Common myeloid progenitor, CD34-positive (primary cell): ENCODE results near the gene DRC3.

Experiments
- CTCF ChIA-PET: fragments of 350-600 bp; sonication (Branson Sonifier 250); formaldehyde crosslinking; loops from one replicate; lab custom pipeline; 2021; ENCODE audit warnings: antibody characterized with exemption; lab: Charles Lee
- POLR2A ChIA-PET: fragments of 350-600 bp; sonication (Branson Sonifier 250); formaldehyde crosslinking; loops from one replicate; lab custom pipeline; 2021; ENCODE audit warnings: antibody characterized with exemption; lab: Charles Lee
- DNase-seq, 3 donors: peaks; one replicate each; pipeline versions ENCODE4 v3.0.0 to v3.0.0-alpha.2; 2013
- H3K27ac ChIP-seq, 2 experiments: 1 replicate in 1 of 2; 2 replicates in 1 of 2; pipeline ENCODE4 v1.7.0; 2013; ENCODE audit warnings: inconsistent platforms in 2 of 2, low read length in 2 of 2, mild to moderate bottlenecking in 2 of 2, low read depth in 1 of 2, moderate library complexity in 1 of 2; ENCODE audit not compliant: severe bottlenecking in 2 of 2, insufficient read depth in 1 of 2, poor library complexity in 1 of 2
- H3K27me3 ChIP-seq, 5 experiments: replicated peaks in 2 of 5; 1 replicate in 3 of 5; 2 replicates in 2 of 5; pipeline versions ENCODE4 v1.6.1 to v1.7.0; 2013; ENCODE audit warnings: low read length in 4 of 5, mild to moderate bottlenecking in 2 of 5, moderate library complexity in 2 of 5, inconsistent platforms in 1 of 5; ENCODE audit not compliant: insufficient read depth in 5 of 5, control insufficient read depth in 4 of 5
- H3K36me3 ChIP-seq, 4 experiments: 1 replicate in 2 of 4; 2 replicates in 2 of 4; pipeline versions ENCODE4 v1.6.1 to v1.7.0; 2013; ENCODE audit warnings: low read length in 3 of 4, control low read depth in 1 of 4, mild to moderate bottlenecking in 1 of 4; ENCODE audit not compliant: control insufficient read depth in 4 of 4, insufficient read depth in 4 of 4
- H3K4me1 ChIP-seq, 4 experiments: 1 replicate in 3 of 4; 2 replicates in 1 of 4; pipeline versions ENCODE4 v1.6.1 to v1.7.1; 2013; ENCODE audit warnings: low read length in 3 of 4, mild to moderate bottlenecking in 3 of 4, control low read depth in 1 of 4, inconsistent platforms in 1 of 4, moderate library complexity in 1 of 4; ENCODE audit not compliant: control insufficient read depth in 4 of 4, insufficient read depth in 4 of 4; ENCODE audit errors: control extremely low read depth in 1 of 4
- H3K4me3 ChIP-seq, 7 experiments: 1 replicate in 4 of 7; 2 replicates in 3 of 7; pipeline versions ENCODE4 v1.5.1 to v1.7.0; 2013; ENCODE audit warnings: mild to moderate bottlenecking in 7 of 7, low read length in 6 of 7, moderate library complexity in 6 of 7, inconsistent platforms in 2 of 7, low read depth in 2 of 7, control low read depth in 1 of 7; ENCODE audit not compliant: insufficient read depth in 4 of 7, control insufficient read depth in 1 of 7; ENCODE audit errors: extremely low read depth in 1 of 7
- H3K9me3 ChIP-seq, 5 experiments: 1 replicate in 4 of 5; 2 replicates in 1 of 5; pipeline versions ENCODE4 v1.6.1 to v1.7.1; 2013; ENCODE audit warnings: low read length in 4 of 5, mild to moderate bottlenecking in 2 of 5, inconsistent platforms in 1 of 5, low read depth in 1 of 5, moderate library complexity in 1 of 5; ENCODE audit not compliant: control insufficient read depth in 4 of 5, insufficient read depth in 2 of 5; ENCODE audit errors: control extremely low read depth in 1 of 5
- WGBS: methylation state at CpG from one replicate; pipeline ENCODE4 v1.1.5; 2013; ENCODE audit not compliant: insufficient coverage; 5-methylcytosine and 5-hydroxymethylcytosine counted together

DRC3 gene

DNA sequence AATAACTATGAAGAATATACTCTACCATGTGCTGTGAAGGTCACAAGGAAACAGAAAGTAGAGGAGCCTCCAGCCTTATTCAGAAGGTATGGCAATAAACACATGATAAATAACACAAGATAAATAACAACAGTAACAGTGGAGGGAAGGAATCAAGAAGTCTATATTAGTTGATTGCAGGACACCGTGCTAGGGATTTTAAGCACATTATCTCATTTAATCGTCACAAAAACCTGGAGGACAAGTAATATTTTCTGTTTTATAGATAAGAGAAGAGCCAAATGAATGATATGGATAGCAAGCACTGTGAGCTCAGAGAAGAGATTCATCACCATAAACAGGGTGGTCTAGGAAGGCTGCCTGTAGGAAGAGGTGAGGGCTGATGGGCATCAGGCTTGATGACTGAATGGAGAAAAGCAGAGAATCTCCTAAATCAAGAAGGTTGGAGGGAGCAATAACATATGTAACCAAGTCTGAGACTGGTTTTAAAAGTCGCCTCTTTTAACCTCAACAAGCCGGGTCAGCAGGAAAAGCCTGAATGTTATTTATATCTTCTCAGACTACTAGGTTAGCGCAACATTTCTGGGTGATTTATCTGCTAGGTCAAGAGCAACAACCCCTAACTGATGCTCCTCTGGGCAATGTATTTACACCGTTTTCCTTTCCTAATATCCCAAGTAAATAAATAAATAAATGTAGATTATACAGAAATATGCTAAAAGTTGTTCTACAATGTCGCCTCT is 8.8 kb upstream of the DRC3 start:
- Histone ChIP-seq H3K4me1 (peaks cover 0 to 15% (median 3%) of the 10 kb centered on the region in 4 experiments), H3K36me3 (no peaks in the 10 kb centered on the region), H3K27me3 (no peaks in the 10 kb centered on the region), H3K4me3 (no peak overlapping the region), H3K27ac (no peak overlapping the region), H3K9me3 (no peaks in the 10 kb centered on the region)
- DNase-seq = no peak
- CTCF ChIA-PET = no interaction called here
- WGBS = 8% methylated on average over 2 of the region's 7 CpGs
- POLR2A ChIA-PET = no interaction called here

DNA sequence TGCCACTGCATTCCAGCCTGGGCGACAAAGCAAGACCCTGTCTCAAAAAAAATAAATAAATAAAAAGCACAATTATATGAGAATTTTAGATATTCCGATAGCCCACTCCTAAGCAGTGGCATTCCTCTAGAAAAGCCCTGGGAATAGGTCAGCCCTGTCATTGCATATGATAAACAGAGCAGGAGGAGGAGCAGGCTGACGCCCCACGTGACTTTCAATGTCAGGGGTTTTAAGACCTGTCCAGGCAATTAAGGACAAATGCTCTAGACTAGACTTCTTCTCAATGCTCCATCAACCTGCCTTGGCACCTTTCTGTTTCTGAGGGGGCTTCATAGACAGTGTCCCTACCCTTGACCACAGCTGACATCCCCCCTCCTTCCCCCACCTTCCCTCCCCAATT is 8.0 kb upstream of the DRC3 start:
- ChIA-PET CTCF (interaction anchor here (1.7 kb wide), 1 partner anchor 18 kb away, joined by 4 read pairs; no protein-coding TSS in a partner anchor), POLR2A (no interaction called here)
- WGBS = 100% methylated on average over 1 of the region's 4 CpGs

DNA sequence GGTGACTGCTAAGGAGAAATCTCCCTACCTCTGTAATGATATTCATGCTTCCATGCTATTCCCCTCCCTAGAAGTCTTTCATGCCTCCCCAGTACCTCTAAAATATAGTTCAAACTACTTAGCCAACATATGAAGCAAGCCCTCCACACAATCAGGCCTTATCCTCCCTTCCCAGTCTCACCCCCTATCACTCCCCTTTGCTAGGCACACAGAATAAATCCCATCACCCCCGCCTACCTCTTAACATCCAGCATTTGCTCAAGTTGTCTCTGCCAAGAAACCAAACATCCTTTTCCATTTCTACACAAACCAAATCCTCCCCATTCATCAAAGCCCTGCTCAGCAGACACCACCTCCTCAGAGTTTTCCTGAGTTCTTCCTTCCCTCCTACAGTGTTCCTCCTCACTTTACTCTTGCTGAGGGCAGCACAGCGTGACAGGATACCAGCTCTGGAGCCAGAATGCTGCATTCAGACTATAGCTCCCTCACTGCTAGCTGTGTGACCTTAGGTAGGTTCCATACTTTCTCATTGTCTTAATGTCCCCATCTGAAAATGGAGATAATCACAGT is 7.4 kb upstream of the DRC3 start:
- Histone ChIP-seq H3K36me3 (no peaks in the 10 kb centered on the region), H3K27me3 (no peaks in the 10 kb centered on the region), H3K4me3 (no peak overlapping the region), H3K9me3 (no peaks in the 10 kb centered on the region), H3K27ac (no peak overlapping the region), H3K4me1 (peaks cover 0 to 5% (median 3%) of the 10 kb centered on the region in 4 experiments)
- 83% methylated on average over 2 of the region's 2 CpGs for WGBS
- CTCF ChIA-PET = interaction anchor here (1.0 to 1.7 kb wide), 3 partner anchors 14 to 30 kb away, joined by 3 to 4 read pairs (median 3); no protein-coding TSS in a partner anchor
- no peak for DNase-seq
- POLR2A ChIA-PET = no interaction called here

More for the DNA sequence above, 8.0 kb upstream of the DRC3 start:
- H3K4me3 ChIP-seq = no peak overlapping the region
- peaks cover 0 to 9% (median 3%) of the 10 kb centered on the region in 4 experiments for H3K4me1 ChIP-seq
- H3K27me3 ChIP-seq = no peaks in the 10 kb centered on the region
- no peaks in the 10 kb centered on the region for H3K36me3 ChIP-seq
- no peaks in the 10 kb centered on the region for H3K9me3 ChIP-seq
- H3K27ac ChIP-seq = no peak overlapping the region
- DNase-seq = no peak

GRCh38 chr17:17966399-17966798 is 6.3 kb upstream of the DRC3 start:
- H3K9me3 ChIP-seq = no peaks in the 10 kb centered on the region
- no peak overlapping the region for H3K27ac ChIP-seq
- peaks cover 6 to 12% (median 7%) of the 10 kb centered on the region in 4 experiments for H3K4me1 ChIP-seq
- no peak overlapping the region for H3K4me3 ChIP-seq
- 100% methylated on average over 2 of the region's 3 CpGs for WGBS
- no peaks in the 10 kb centered on the region for H3K27me3 ChIP-seq
- ChIA-PET POLR2A (no interaction called here), CTCF (interaction anchor here (1.0 to 1.7 kb wide), 3 partner anchors 13 to 32 kb away, joined by 3 to 4 read pairs (median 3); no protein-coding TSS in a partner anchor)
- H3K36me3 ChIP-seq = no peaks in the 10 kb centered on the region
- DNase-seq = no peak

DNA sequence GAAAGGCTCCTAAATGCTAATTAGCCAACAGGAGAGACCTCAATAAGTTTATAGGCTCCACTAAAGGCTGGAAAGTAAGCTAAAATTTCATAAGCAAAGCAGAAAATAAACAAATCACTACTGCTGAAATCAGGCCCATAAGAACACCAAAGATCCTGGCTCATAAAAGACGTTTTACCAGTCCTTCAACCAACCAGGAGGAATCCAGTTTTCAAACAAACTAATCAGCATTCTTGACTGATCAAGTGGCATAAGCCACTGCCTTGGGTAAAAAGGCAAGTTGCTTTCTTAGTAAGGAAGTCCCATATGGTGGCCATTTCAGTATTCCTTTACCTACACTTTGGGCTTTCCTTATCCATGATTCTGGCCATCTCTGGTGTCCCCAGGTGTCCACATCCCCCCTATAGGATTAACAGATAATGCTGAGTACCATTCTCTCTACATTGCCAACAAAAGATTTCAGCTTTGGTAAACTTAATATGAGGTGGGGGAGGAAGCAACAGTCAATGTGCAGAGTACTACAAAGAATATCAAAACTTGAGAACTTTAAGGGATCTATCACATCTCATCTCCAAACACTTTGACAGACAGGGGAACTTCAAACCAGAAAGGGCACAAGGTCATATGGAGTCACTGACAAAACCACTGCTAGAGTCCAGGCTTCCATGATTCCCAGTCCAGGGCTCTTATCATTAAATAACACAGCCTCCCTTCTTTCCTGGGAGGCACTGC is 1.8 kb upstream of the DRC3 start:
- Histone ChIP-seq H3K4me1 (peaks cover 10 to 21% (median 17%) of the 10 kb centered on the region in 4 experiments), H3K36me3 (no peaks in the 10 kb centered on the region), H3K4me3 (peak overlapping the region in 5 of 7 experiments; percentile 23 to 90 (median 79)), H3K27me3 (no peaks in the 10 kb centered on the region), H3K27ac (no peak overlapping the region), H3K9me3 (no peaks in the 10 kb centered on the region)
- POLR2A ChIA-PET = no interaction called here
- DNase-seq = no peak
- WGBS = 100% methylated on average over 1 of the region's 1 CpG
- CTCF ChIA-PET = interaction anchor here (1.0 kb wide), 1 partner anchor 12 kb away, joined by 4 read pairs; no protein-coding TSS in a partner anchor

GRCh38 chr17:17971431-17972125 is 1.1 kb upstream of the DRC3 start:
- ChIA-PET POLR2A (interaction anchor here (0.7 to 1.0 kb wide), 2 partner anchors 101 to 133 kb away, joined by 3 to 4 read pairs; no protein-coding TSS in a partner anchor), CTCF (interaction anchor here (1.0 kb wide), 1 partner anchor 13 kb away, joined by 4 read pairs; no protein-coding TSS in a partner anchor)
- DNase-seq = peak in 1 of 3 donors; percentile 13
- Histone ChIP-seq H3K4me3 (peak overlapping the region; percentile 23 to 90 (median 78)), H3K4me1 (peaks cover 10 to 21% (median 17%) of the 10 kb centered on the region in 4 experiments), H3K27me3 (no peaks in the 10 kb centered on the region), H3K36me3 (no peaks in the 10 kb centered on the region), H3K9me3 (no peaks in the 10 kb centered on the region), H3K27ac (peak overlapping the region; percentile 58 to 77)
- whole genome bisulfite sequencing = 0% methylated on average over 28 of the region's 33 CpGs
